CD4-positive, alpha-beta T cell treated with Interleukin-10 for 1 hour (primary cell): Measurements from ENCODE around the gene GABARAPL1.

ENCODE experiments used
- DNase-seq: peaks from one replicate; pipeline ENCODE4 v3.0.0-alpha.2; 2020

GABARAPL1 gene

GRCh38 chr12:10235761-10236631 lies 23.3 kb downstream of the GABARAPL1 start:
- peak; percentile 61 for DNase-seq

- no peak for DNase-seq
Observed at GRCh38 chr12:10236720-10237119, 24.0 kb downstream of the GABARAPL1 start.

GRCh38 chr12:10238526-10238925 lies 25.8 kb downstream of the GABARAPL1 start:
- DNase-seq = no peak

- DNase-seq = no peak
Observed at GRCh38 chr12:10241290-10241689, 28.6 kb downstream of the GABARAPL1 start.

GRCh38 chr12:10241727-10242126 lies 29.1 kb downstream of the GABARAPL1 start:
- no peak for DNase-seq

- no peak for DNase-seq
Observed at GRCh38 chr12:10242539-10242938, 29.9 kb downstream of the GABARAPL1 start.

- DNase-seq = peak; percentile 47
Observed at GRCh38 chr12:10243818-10244520, 31.3 kb downstream of the GABARAPL1 start.

GRCh38 chr12:10247436-10248058 lies 34.9 kb downstream of the GABARAPL1 start:
- no peak for DNase-seq

GRCh38 chr12:10249690-10250455 lies 37.2 kb downstream of the GABARAPL1 start:
- peak; percentile 47 for DNase-seq

- DNase-seq = no peak
Observed at GRCh38 chr12:10251669-10252068, 39.0 kb downstream of the GABARAPL1 start.

- DNase-seq = no peak
Observed at GRCh38 chr12:10252201-10252600, 39.5 kb downstream of the GABARAPL1 start.

GRCh38 chr12:10256064-10256463 lies 43.4 kb downstream of the GABARAPL1 start:
- DNase-seq = no peak

GRCh38 chr12:10260927-10261326 lies 48.2 kb downstream of the GABARAPL1 start:
- DNase-seq = no peak

GRCh38 chr12:10268037-10268436 lies 55.4 kb downstream of the GABARAPL1 start:
- no peak for DNase-seq

- DNase-seq = no peak
Observed at GRCh38 chr12:10272467-10272866, 59.8 kb downstream of the GABARAPL1 start.
